ENCODE results near the gene ZNF74.
A peak's percentile ranks its signal among the peaks of the same experiment; 100 is the strongest.
"Not testable (repeated sequence)": the region's sequence is repeated elsewhere in the genome, so short reads cannot be mapped to it uniquely, and the experiment has no call there.

The ZNF74 gene

GRCh38 chr22:20391222-20391621, 2.7 kb upstream of the ZNF74 start:
- no peak overlapping the region for H3K27ac ChIP-seq (ENCODE audit: low read length)
- H3K9ac ChIP-seq (ENCODE audit: low read length in 2 of 2): no peak overlapping the region
- H3K27me3 ChIP-seq (ENCODE audit: control insufficient read depth in 1 of 2, insufficient read depth in 2 of 2, low read length in 2 of 2): no peaks in the 10 kb centered on the region
- no peaks in the 10 kb centered on the region for H3K9me3 ChIP-seq (ENCODE audit: control insufficient read depth in 2 of 2, low read length in 2 of 2)
- H3K4me3 ChIP-seq (ENCODE audit: low read length in 2 of 2): no peak overlapping the region
- no peaks in the 10 kb centered on the region for H3K36me3 ChIP-seq (ENCODE audit: control insufficient read depth in 2 of 2, insufficient read depth in 2 of 2, low read length in 2 of 2)
- H3K4me1 ChIP-seq (ENCODE audit: control insufficient read depth, insufficient read depth, low read length): peaks cover 18% of the 10 kb centered on the region

- H3K9me3 ChIP-seq (ENCODE audit: control insufficient read depth in 2 of 2, low read length in 2 of 2); H3K27me3 ChIP-seq (ENCODE audit: control insufficient read depth in 1 of 2, insufficient read depth in 2 of 2, low read length in 2 of 2); H3K9ac ChIP-seq (ENCODE audit: low read length in 2 of 2); H3K27ac ChIP-seq (ENCODE audit: low read length); H3K4me3 ChIP-seq (ENCODE audit: low read length in 2 of 2); H3K36me3 ChIP-seq (ENCODE audit: control insufficient read depth in 2 of 2, insufficient read depth in 2 of 2, low read length in 2 of 2): not testable (repeated sequence)
- H3K4me1 ChIP-seq (ENCODE audit: control insufficient read depth, insufficient read depth, low read length): peaks cover 23% of the 10 kb centered on the region
Observed at GRCh38 chr22:20392365-20392881, 1.5 kb upstream of the ZNF74 start.

GRCh38 chr22:20392983-20393704, 807 bp upstream of the ZNF74 start:
- no peaks in the 10 kb centered on the region for H3K9me3 ChIP-seq (ENCODE audit: control insufficient read depth in 2 of 2, low read length in 2 of 2)
- H3K27ac ChIP-seq (ENCODE audit: low read length): peak overlapping the region; percentile 64
- peak overlapping the region; percentile 72 to 78 for H3K9ac ChIP-seq (ENCODE audit: low read length in 2 of 2)
- H3K27me3 ChIP-seq (ENCODE audit: control insufficient read depth in 1 of 2, insufficient read depth in 2 of 2, low read length in 2 of 2): no peaks in the 10 kb centered on the region
- no peaks in the 10 kb centered on the region for H3K36me3 ChIP-seq (ENCODE audit: control insufficient read depth in 2 of 2, insufficient read depth in 2 of 2, low read length in 2 of 2)
- H3K4me3 ChIP-seq (ENCODE audit: low read length in 2 of 2): peak overlapping the region; percentile 83 to 90
- H3K4me1 ChIP-seq (ENCODE audit: control insufficient read depth, insufficient read depth, low read length): peaks cover 23% of the 10 kb centered on the region

- Histone ChIP-seq H3K27ac (ENCODE audit: low read length) (no peak overlapping the region), H3K36me3 (ENCODE audit: control insufficient read depth in 2 of 2, insufficient read depth in 2 of 2, low read length in 2 of 2) (peaks cover 0 to under 1% of the 10 kb centered on the region in 2 donors), H3K9me3 (ENCODE audit: control insufficient read depth in 2 of 2, low read length in 2 of 2) (no peaks in the 10 kb centered on the region), H3K4me1 (ENCODE audit: control insufficient read depth, insufficient read depth, low read length) (peaks cover 23% of the 10 kb centered on the region), H3K27me3 (ENCODE audit: control insufficient read depth in 1 of 2, insufficient read depth in 2 of 2, low read length in 2 of 2) (no peaks in the 10 kb centered on the region), H3K9ac (ENCODE audit: low read length in 2 of 2) (no peak overlapping the region), H3K4me3 (ENCODE audit: low read length in 2 of 2) (peak overlapping the region; percentile 83 to 90)
Observed at GRCh38 chr22:20395181-20395906, 1.4 kb downstream of the ZNF74 start.

- Histone ChIP-seq H3K36me3 (ENCODE audit: control insufficient read depth in 2 of 2, insufficient read depth in 2 of 2, low read length in 2 of 2) (peaks cover under 1 to 5% of the 10 kb centered on the region in 2 donors), H3K4me1 (ENCODE audit: control insufficient read depth, insufficient read depth, low read length) (peaks cover 23% of the 10 kb centered on the region), H3K9me3 (ENCODE audit: control insufficient read depth in 2 of 2, low read length in 2 of 2) (no peaks in the 10 kb centered on the region), H3K9ac (ENCODE audit: low read length in 2 of 2) (no peak overlapping the region), H3K27ac (ENCODE audit: low read length) (no peak overlapping the region), H3K4me3 (ENCODE audit: low read length in 2 of 2) (no peak overlapping the region), H3K27me3 (ENCODE audit: control insufficient read depth in 1 of 2, insufficient read depth in 2 of 2, low read length in 2 of 2) (no peaks in the 10 kb centered on the region)
Observed at GRCh38 chr22:20395907-20396287, 1.9 kb downstream of the ZNF74 start.

- Histone ChIP-seq H3K9ac (ENCODE audit: low read length in 2 of 2) (no peak overlapping the region), H3K27ac (ENCODE audit: low read length) (no peak overlapping the region), H3K4me1 (ENCODE audit: control insufficient read depth, insufficient read depth, low read length) (peaks cover 23% of the 10 kb centered on the region), H3K4me3 (ENCODE audit: low read length in 2 of 2) (no peak overlapping the region), H3K9me3 (ENCODE audit: control insufficient read depth in 2 of 2, low read length in 2 of 2) (no peaks in the 10 kb centered on the region), H3K27me3 (ENCODE audit: control insufficient read depth in 1 of 2, insufficient read depth in 2 of 2, low read length in 2 of 2) (no peaks in the 10 kb centered on the region), H3K36me3 (ENCODE audit: control insufficient read depth in 2 of 2, insufficient read depth in 2 of 2, low read length in 2 of 2) (peaks cover 4 to 5% of the 10 kb centered on the region in 2 donors)
Observed at GRCh38 chr22:20396639-20397038, 2.7 kb downstream of the ZNF74 start.

GRCh38 chr22:20397498-20397897, 3.5 kb downstream of the ZNF74 start:
- Histone ChIP-seq H3K27ac (ENCODE audit: low read length) (no peak overlapping the region), H3K27me3 (ENCODE audit: control insufficient read depth in 1 of 2, insufficient read depth in 2 of 2, low read length in 2 of 2) (no peaks in the 10 kb centered on the region), H3K9ac (ENCODE audit: low read length in 2 of 2) (no peak overlapping the region), H3K4me1 (ENCODE audit: control insufficient read depth, insufficient read depth, low read length) (peaks cover 23% of the 10 kb centered on the region), H3K9me3 (ENCODE audit: control insufficient read depth in 2 of 2, low read length in 2 of 2) (no peaks in the 10 kb centered on the region), H3K4me3 (ENCODE audit: low read length in 2 of 2) (no peak overlapping the region), H3K36me3 (ENCODE audit: control insufficient read depth in 2 of 2, insufficient read depth in 2 of 2, low read length in 2 of 2) (peaks cover 4 to 5% of the 10 kb centered on the region in 2 donors)

- H3K36me3 ChIP-seq (ENCODE audit: control insufficient read depth in 2 of 2, insufficient read depth in 2 of 2, low read length in 2 of 2): peaks cover 4 to 10% of the 10 kb centered on the region in 2 donors
- H3K4me3 ChIP-seq (ENCODE audit: low read length in 2 of 2): no peak overlapping the region
- peaks cover 21% of the 10 kb centered on the region for H3K4me1 ChIP-seq (ENCODE audit: control insufficient read depth, insufficient read depth, low read length)
- H3K27me3 ChIP-seq (ENCODE audit: control insufficient read depth in 1 of 2, insufficient read depth in 2 of 2, low read length in 2 of 2): no peaks in the 10 kb centered on the region
- no peak overlapping the region for H3K9ac ChIP-seq (ENCODE audit: low read length in 2 of 2)
- H3K27ac ChIP-seq (ENCODE audit: low read length): no peak overlapping the region
- no peaks in the 10 kb centered on the region for H3K9me3 ChIP-seq (ENCODE audit: control insufficient read depth in 2 of 2, low read length in 2 of 2)
Observed at GRCh38 chr22:20398420-20398819, 4.5 kb downstream of the ZNF74 start.

- Histone ChIP-seq H3K4me1 (ENCODE audit: control insufficient read depth, insufficient read depth, low read length) (peaks cover 13% of the 10 kb centered on the region), H3K27ac (ENCODE audit: low read length) (no peak overlapping the region), H3K4me3 (ENCODE audit: low read length in 2 of 2) (no peak overlapping the region), H3K27me3 (ENCODE audit: control insufficient read depth in 1 of 2, insufficient read depth in 2 of 2, low read length in 2 of 2) (no peaks in the 10 kb centered on the region), H3K9ac (ENCODE audit: low read length in 2 of 2) (no peak overlapping the region), H3K9me3 (ENCODE audit: control insufficient read depth in 2 of 2, low read length in 2 of 2) (no peaks in the 10 kb centered on the region), H3K36me3 (ENCODE audit: control insufficient read depth in 2 of 2, insufficient read depth in 2 of 2, low read length in 2 of 2) (peaks cover 10 to 11% of the 10 kb centered on the region in 2 donors)
Observed at GRCh38 chr22:20399866-20400605, 6.1 kb downstream of the ZNF74 start.

GRCh38 chr22:20400606-20401375, 6.8 kb downstream of the ZNF74 start:
- peaks cover 6% of the 10 kb centered on the region for H3K4me1 ChIP-seq (ENCODE audit: control insufficient read depth, insufficient read depth, low read length)
- H3K9ac ChIP-seq (ENCODE audit: low read length in 2 of 2): no peak overlapping the region
- no peak overlapping the region for H3K4me3 ChIP-seq (ENCODE audit: low read length in 2 of 2)
- no peaks in the 10 kb centered on the region for H3K27me3 ChIP-seq (ENCODE audit: control insufficient read depth in 1 of 2, insufficient read depth in 2 of 2, low read length in 2 of 2)
- H3K27ac ChIP-seq (ENCODE audit: low read length): no peak overlapping the region
- H3K9me3 ChIP-seq (ENCODE audit: control insufficient read depth in 2 of 2, low read length in 2 of 2): no peaks in the 10 kb centered on the region
- peaks cover 12 to 15% of the 10 kb centered on the region in 2 donors for H3K36me3 ChIP-seq (ENCODE audit: control insufficient read depth in 2 of 2, insufficient read depth in 2 of 2, low read length in 2 of 2)
